ENCODE measurements around the gene ABO.

GRCh38 chr9:133233681-133234432 lies 41.1 kb downstream of the ABO start:
- no peak for TF ChIP-seq GATA2 (IDR thresholded peaks at IDR 0.05; ENCODE audit: low read depth, low read length)
- no peak for TF ChIP-seq GATA3 (IDR thresholded peaks at IDR 0.05; ENCODE audit: low read depth, low read length)

Data from SH-SY5Y (cell line).